HG02678 (cell line): ENCODE results near the gene KCNK6.

Experiments
- ATAC-seq: cut with Tn5 transposase; IDR thresholded peaks from one replicate; pipeline ENCODE4 v1.9.1; 2021; ENCODE audit warnings: mild to moderate bottlenecking, moderate library complexity; ENCODE audit not compliant: unreplicated experiment

KCNK6 gene

GRCh38 chr19:38294090-38294489 lies 25.6 kb upstream of the KCNK6 start:
- ATAC-seq = no peak

- ATAC-seq = no peak
Observed at GRCh38 chr19:38298821-38299680, 20.6 kb upstream of the KCNK6 start.

GRCh38 chr19:38303517-38304351 lies 15.9 kb upstream of the KCNK6 start, which contains the start of gene C19orf33:
C19orf33 (plus strand) TSS chr19:38304251; CDS start chr19:38304262, 11 bp downstream.
- ATAC-seq = no peak

GRCh38 chr19:38304352-38304865 lies 15.2 kb upstream of the KCNK6 start:
- ATAC-seq = no peak

- no peak for ATAC-seq
Observed at GRCh38 chr19:38304866-38305429, 14.7 kb upstream of the KCNK6 start.

GRCh38 chr19:38306236-38306635 lies 13.4 kb upstream of the KCNK6 start:
- no peak for ATAC-seq

- ATAC-seq = no peak
Observed at GRCh38 chr19:38307076-38307475, 12.6 kb upstream of the KCNK6 start.

GRCh38 chr19:38307597-38307996 lies 12.0 kb upstream of the KCNK6 start:
- ATAC-seq = no peak

GRCh38 chr19:38308006-38308766 lies 11.5 kb upstream of the KCNK6 start:
- ATAC-seq = no peak

GRCh38 chr19:38308926-38309614 lies 10.6 kb upstream of the KCNK6 start:
- ATAC-seq = no peak

- no peak for ATAC-seq
Observed at GRCh38 chr19:38309615-38310278, 9.9 kb upstream of the KCNK6 start.

GRCh38 chr19:38310279-38310670 lies 9.4 kb upstream of the KCNK6 start:
- ATAC-seq = no peak

GRCh38 chr19:38310986-38311385 lies 8.7 kb upstream of the KCNK6 start:
- ATAC-seq = no peak

GRCh38 chr19:38315657-38316476 lies 3.8 kb upstream of the KCNK6 start, which contains the start of gene YIF1B:
YIF1B (minus strand) TSS chr19:38315947; CDS start chr19:38315917, 30 bp downstream.
- peak; percentile 88 for ATAC-seq

- ATAC-seq = no peak
Observed at GRCh38 chr19:38316477-38317067, 3.1 kb upstream of the KCNK6 start.

- ATAC-seq = no peak
Observed at GRCh38 chr19:38317104-38317612, 2.5 kb upstream of the KCNK6 start.

- no peak for ATAC-seq
Observed at GRCh38 chr19:38318660-38319059, 985 bp upstream of the KCNK6 start.

- no peak for ATAC-seq
Observed at GRCh38 chr19:38320969-38321339, 1.3 kb downstream of the KCNK6 start.
